HG02571 (cell line): ENCODE data around the gene NEDD4.
"Not testable (repeated sequence)": the region's sequence is repeated elsewhere in the genome, so short reads cannot be mapped to it uniquely, and the experiment has no call there.

Source experiments
- ATAC-seq: cut with Tn5 transposase; IDR thresholded peaks from one replicate; pipeline ENCODE4 v1.9.1; 2021; ENCODE audit warnings: mild to moderate bottlenecking, moderate library complexity; ENCODE audit not compliant: unreplicated experiment

Gene NEDD4

DNA sequence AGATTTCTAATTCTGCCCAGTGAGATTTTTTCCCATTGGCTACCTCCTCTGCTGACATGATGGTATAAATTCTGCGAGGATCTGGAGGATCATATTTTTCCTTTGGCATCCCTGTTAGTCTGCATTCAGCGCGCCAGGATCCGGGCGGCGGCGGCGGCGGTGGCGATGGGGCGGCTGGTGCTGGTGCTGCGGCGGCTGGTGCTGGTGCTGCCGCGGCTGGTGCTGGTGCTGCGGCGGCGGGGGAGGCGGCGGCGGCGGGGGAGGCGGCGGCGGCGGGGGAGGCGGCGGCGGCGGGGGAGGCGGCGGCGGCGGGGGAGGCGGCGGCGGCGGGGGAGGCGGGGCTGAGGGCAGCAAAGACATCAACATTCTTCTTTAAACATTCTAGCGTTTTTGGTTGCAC is 13.6 kb upstream of the NEDD4 start:
- ATAC-seq, result not testable (repeated sequence)

DNA sequence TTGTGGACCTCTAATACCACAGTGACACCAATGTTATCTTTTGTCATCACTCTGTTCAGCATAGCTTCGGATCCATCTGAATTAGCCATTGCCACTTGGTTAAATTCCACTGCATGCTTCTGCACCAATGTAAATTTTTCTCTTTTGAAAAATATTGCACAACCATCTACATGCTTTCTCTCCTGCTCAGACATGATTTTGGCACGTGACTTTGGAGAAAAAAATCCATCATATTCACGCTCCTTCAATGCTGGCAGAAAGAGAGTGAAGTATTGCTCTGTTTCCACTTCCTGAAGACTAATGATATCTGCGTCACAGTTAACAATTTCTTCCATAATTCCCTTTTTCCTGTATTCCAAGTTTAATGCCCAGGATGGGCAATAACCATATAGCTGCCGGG is 13.0 kb upstream of the NEDD4 start:
- ATAC-seq, result not testable (repeated sequence)

DNA sequence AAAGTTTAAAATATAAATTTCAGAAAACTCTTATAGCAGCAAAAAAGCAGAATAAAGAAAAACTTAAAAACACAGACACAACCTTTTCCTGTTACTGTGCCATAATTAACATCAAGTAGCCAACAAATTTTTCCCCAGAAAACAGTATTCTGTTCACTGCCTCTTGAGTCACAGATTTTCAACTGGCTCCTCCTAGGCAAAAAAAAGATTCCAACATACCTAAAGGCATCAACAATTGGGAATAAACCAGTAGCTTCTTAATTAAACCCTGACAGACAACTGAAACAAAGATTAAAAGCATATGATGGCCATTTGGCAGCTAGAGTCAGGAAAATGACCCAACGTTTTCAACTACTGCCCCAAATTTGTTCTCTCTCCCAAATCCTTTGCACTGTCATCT is 10.9 kb upstream of the NEDD4 start:
- not testable (repeated sequence) for ATAC-seq

DNA sequence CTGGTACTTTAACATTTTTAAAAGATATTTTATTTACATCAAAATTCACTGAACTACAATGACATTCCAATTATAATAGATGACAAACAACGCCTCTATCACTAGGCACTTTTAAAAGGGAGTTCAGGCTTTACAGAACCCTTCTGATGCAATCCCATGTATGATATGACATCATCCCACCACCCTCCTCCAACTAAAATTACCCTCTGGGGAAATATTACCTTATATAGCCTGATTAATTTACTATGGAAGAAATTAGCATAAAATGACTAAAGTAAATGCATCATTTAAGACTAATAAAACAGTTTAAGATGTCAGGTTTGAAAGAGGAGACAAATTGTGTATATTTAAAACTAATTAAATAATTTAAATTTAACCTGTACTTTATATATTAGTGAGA is 10.4 kb upstream of the NEDD4 start:
- ATAC-seq, result not testable (repeated sequence)

DNA sequence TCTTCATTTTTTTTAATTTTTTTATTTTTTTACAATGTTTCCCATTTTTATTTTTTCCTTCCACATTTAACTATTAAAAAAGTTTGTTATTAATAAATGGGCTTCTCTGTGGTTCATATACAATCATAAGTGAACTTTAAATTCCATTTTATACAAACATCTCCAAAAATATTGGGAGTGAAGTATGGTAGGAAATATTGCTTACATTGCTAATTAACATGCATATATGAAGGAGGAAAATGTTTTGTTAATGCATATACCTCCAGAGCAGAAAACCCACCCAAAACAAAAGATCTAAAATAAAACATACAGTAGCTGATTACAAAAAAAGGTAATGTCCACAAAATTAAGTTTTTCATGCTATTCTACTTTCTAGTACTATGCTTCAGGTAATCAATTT is 9.9 kb upstream of the NEDD4 start:
- not testable (repeated sequence) for ATAC-seq

DNA sequence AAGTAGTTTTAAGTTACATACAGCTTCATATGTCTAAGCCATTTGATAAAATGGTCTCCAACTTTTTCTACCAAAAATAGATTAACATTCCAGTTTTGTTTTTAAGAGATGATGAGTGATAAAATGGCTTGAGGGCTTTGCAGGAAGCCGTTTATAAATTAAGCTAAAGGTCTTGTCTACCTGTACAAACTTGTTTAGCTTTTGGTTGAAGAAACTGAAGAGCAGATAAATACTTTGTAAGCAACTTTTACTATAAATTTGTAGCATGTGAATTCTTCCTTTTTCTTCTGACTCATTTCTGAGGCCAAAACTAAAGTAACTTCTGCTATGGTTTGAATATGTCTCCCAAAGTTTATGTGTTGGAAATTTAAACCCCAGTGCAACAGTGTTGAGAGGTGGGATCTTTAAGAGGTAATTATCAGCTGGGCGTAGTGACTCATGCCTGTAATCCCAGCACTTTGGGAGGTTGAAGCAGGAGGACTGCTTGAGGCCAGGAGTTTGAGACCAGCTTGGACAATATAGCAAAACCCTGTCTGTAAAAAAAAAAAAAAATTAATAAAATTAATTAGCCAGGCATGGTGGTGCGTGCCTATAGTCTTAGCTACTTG is 8.2 kb upstream of the NEDD4 start:
- no peak for ATAC-seq

DNA sequence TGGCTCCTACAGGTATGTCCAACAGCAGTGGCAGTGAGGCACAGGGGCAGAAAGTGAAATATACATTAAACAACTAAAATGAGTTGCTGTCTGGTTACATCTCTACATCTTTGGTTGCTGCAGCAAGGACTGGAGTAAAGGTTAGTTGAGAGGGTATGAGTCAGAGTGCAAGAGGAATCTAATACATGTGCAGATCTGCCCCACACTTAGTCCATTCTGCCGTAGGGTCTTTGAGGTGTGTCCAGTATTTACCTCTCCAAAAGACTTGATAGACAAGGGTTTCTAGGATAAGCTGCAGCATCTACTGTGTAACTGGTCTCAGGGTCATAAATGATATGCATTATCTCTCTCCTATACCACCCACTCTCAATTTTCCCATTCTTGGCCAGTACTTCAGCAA is 6.2 kb upstream of the NEDD4 start:
- ATAC-seq, result no peak

DNA sequence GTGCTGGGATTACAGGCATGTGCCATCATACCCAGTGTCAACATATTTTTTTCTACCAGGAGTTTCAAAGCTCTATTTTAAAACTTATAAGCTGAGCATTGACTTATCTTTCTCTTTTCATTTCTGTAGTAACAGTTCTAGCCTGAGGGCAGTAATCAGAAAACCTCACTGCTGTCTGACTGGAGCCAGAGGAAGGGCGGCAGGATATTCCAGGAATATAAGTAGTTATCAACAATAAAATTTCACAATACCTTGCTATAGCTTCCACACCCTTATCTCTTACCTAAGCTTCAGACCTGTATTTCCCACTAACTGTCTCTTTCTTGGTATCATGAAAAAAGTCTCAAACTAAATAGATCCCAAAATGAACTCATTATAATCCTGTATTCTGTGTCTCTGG is 5.1 kb upstream of the NEDD4 start:
- ATAC-seq, result no peak

DNA sequence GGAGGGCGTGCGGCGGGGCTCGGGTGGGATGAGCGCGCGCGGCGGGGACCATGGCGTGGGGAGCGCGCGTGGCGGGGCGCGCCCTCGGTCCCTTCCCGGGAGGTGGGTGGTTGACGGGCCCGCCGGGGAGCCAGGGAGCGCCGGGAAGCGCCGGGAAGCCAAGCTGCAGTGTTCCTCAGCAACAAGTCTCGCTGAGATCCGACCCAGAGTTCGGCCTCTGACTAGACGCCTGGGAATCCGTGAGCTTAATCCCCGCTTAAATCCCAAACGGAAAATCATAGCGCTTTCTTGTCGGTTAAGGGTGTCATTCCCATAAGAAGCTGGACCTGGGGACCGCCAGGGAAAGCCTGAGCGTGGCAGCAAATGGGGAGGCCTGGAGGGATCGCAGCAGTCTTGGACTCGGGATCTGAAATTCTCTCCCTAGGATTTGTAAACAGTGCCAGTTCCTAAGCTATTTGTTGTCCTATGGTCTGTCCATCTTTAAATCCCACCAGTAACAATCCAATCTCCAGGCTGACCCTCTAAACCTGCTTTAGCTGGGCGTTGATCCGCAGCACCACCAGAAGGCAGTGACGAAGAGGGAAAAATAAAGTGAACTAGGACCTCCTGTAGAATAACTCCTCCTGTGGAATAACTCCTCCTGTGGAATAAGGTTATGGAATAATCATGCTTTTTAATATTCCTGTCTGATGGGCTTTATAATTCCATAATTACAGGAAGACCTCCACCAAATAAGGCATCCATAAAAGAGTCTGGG is 570 bp upstream of the NEDD4 start:
- ATAC-seq, result no peak

DNA sequence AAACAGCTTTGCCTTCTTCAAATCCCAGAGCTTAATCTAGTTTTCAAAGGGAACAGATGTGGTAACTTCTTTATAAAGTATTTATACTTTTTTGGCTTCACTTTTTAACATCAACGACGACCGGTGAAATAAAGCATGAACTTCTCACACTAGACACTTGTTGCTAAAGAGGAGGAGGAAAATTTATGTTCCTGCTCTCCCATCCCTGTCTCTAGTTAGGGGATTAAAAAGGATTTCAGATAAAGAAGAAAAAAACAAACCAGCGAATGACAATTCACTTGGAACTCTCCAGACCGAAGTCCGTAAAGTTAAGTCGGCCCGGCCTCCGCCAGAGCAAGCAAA is 672 bp downstream of the NEDD4 start:
- no peak for ATAC-seq

DNA sequence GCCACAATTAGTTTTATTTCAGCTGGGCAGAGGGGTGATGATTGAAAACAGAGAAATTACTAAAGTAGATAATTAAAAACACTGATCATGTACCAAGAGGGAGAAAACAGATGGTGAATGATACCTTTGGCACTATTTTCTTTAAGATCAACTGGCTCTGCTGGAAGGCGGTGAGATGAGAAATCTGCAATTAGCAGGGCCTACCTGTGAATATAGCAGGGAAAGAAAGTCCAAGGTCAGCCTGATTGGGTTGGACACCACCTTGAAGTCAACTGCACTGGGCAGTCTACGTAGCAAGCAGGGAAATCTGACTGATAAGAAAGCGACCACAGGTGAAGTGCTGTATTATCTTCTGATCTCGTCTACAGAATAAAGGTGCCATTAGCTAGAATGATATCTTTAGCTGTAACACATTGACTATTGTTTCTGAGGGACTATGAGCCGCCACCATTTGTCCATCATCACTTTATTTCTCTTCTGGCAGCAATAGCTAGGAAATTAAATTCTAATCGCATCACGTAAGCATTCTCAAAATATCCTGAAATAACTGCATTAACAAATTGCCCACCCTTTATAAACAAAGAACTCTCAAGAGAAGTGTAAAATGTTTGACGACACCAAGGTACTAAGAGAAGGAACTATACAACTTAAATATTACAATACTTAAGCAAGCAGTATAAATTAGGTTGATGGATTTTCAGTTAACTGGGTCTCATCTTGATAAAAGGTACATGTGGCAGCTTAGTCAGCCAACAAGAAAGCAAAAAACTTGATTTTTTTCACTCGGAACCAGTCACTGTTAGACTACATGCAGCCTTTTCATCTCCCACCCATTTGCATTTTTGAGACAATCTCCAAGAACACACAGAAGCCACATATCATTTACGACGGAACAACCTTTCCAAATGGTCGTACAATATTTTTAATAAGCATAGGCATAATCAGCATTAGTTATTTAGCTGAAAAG is 1.3 kb downstream of the NEDD4 start:
- ATAC-seq, result no peak

DNA sequence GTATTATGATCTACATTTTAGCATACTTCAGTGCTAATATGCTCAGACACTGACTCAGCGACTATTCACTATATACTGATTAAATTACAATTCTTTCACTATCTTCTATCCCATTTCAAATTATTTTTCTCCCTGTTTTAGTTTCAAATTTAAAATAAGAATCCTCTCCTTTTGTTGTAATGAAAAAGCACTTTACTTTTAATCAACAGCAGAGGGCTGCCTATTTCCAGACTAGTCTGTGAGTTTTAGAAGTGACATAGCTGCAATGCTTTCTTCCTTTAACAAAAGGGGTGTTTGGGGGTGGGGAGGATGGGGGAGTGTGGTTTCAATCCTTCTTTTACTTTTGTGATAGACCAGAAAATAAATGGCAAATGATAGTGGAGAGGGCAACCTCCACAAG is 2.4 kb downstream of the NEDD4 start:
- no peak for ATAC-seq

DNA sequence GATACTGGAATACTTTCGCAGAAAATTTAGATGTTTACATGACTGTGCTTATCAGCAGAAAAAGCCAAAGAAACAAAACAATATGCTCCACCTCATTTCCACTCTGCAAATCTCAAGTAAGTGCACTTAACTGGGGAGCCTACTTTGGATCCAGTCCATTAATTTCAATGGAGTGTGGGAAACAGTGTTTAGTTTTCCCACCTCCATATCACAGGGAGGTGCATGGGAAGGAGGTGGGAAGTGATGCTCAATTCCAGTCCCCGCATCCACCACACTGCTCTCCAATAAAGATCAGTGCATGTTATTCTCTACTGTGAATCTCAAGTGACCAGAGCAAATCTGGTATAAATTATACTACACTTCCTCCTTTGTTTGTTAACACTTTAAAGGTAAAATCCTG is 2.9 kb downstream of the NEDD4 start:
- no peak for ATAC-seq

DNA sequence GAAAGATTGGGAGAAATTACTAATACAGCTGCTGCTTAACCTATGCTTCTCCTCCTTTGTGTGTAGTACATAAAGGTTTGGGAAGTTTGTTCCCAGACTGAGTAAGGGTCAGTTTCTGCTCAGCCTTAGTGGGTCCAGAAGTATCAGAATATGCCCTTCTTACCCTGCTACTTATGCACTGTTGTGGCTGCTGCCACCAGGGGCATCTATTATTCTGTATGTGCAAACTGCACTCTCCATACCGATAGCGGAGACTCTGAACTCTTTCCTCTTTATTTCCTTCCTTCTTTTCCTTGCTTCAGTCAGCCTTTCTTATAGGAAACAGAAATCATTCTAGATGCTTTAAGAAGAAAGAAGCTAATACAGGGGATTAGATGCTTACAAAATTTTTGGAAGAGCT is 4.0 kb downstream of the NEDD4 start:
- ATAC-seq, result no peak

DNA sequence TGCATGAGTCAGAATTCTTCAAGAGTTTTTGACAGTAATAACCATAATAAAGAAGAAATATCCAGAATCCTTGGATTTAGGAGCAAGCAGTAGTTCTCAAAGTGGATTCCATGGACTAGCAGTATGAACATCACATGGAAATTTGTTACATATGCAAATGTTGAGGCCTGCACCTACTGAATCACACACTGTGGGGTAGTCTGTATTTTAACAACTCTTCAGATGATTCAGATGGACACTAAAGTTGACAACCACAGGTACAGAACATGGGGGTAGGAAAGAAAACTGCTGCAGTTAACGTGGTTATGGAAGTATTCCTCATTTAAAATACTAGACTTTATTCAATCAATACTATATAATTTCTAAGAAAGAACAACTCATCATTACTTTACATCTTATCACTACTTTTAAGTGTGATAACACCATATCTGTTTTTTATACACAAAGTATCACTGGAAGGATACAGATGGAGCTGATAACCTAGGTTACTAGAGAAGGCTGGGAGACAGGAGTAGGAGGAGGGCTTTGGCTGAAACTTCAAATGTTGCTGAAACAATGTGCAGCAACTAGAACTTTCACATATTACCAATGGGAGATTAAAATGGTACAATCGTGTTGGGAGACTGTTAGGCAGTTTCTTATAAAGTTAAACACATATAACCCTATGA is 11.7 kb downstream of the NEDD4 start:
- ATAC-seq, result no peak

DNA sequence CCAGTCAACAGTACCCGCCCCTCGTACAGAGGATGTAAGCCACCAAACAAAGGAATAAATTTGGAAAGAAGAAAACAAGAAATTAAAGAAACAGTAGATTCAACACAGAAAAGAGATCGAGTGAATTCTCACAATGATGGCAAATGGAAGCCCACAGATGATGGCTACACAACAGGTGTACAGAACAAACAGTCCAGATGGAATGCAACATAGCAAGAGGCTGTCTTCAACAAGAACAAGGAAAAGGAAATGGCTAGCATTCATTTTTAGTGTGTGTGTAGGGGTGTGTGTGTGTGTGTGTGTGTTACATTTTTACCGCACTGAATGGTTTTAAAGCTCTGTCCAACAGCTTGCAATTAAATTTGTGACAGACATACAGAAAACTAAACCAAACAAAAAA is 12.9 kb downstream of the NEDD4 start:
- ATAC-seq, result no peak

DNA sequence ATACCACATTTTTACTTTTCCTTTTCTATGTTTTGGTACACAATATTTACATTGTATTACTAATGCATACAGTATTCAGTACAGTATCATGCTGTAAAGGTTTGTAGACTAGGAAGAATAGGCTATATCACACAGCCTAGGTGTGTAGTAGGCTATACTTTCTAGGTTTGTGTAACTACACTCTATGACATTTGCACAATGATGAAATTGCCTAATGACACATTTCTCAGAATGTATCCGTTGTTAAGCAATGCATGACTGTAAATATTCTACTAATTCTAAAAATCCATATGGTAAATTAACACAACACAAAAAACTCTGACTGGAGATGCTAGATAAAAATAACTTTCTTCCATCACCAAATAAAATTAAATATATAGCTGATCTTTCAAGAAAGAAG is 16.2 kb downstream of the NEDD4 start:
- no peak for ATAC-seq

DNA sequence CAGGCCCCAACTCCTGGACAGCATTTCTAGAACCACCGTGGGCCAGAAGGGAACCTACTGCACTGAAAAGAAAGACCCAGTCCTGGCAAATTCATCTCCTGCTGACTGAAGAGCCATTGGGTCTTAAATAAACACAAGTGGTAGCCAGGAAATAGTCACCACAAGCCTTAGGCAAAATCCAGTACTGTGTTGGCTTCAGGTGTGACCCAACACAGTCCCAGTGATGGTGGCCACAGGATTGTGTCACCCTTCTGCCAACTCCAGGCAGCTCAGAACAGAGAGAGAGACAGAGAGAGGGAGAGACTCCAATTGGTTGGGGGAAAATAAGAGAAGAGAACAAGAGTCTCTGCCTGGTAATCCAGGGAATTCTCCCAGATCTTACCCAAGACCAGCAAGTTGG is 23.1 kb downstream of the NEDD4 start:
- ATAC-seq, result no peak

DNA sequence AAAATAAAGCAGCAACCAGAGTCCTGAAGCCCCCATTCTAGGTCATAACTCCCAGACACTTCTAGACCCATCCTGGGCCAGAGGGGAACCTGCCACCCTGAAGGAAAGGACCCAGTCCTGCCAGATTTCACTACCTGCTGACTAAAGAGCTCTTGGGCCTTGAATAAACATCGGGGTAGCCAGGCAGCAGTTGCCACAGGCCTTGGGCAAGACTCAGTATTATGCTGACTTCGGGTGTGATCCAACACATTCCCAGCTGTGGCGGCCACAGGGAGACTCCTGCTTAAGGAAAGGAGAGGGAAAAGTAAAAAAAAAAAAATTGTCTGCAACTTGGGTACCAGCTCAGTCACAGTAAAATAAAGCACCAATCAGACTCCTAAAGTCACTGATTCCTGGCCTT is 23.8 kb downstream of the NEDD4 start:
- ATAC-seq, result no peak

DNA sequence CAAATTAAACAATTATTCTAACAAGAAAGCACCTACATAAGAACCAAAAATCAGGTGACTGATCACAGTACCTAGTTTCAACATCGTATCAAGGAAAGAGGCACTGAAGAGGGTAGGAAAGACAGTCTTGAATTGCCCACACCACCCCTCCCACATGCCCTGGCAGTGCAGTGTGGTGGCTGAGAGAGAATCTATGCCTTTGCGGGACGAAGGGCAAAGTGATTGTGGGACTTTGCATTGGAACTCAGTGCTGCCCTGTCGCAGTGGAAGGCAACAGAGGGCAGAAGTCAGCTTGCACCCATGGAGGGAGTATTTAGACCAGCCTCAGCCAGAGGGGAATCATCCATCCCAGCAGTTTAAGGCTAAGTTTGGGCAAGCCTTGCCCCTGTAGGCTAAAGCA is 24.5 kb downstream of the NEDD4 start:
- no peak for ATAC-seq

DNA sequence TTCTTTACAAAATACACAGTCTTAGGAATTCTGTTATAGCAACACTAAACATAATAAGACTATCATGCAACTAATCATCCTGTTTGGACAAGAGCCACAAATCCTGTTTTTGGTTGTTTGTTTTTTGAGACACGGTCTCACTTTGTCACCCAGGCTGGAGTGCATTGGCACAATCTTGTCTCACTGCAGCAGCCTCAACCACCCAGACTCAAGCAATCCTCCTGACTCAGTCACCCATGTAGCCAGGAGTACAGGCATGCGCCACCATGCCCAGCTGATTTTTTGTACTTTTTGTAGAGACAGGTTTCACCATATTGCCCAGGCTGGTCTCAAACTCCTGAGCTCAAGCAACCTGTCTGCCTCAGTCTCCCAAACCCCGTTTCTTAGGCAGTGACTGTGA is 28.3 kb downstream of the NEDD4 start:
- ATAC-seq, result no peak
